GM19438 (cell line): ENCODE data around the gene ARID1B.

Source experiments
- ATAC-seq: cut with Tn5 transposase; IDR thresholded peaks from one replicate; pipeline ENCODE4 v1.9.1; 2021; ENCODE audit warnings: low read depth; ENCODE audit not compliant: unreplicated experiment

The ARID1B gene

DNA sequence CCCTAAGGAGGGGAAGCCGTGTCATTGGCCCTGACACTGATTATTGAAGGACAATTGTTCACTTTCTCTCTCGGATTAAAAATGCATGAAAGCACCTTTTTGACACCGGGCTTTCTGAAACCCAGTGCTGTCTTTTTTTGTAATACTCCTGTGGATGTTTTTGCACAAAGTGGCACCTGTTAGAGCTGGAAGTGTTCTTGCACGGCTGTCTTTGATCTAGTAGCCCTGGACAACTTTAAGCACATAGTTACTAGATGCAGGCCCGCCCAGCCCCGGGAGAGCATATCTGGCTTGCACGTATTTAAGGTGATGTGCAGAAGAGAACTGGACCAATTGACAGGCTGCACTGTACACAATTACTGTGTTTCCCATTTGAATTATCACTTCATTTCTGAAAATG is 72.6 kb downstream of the ARID1B start:
- no peak for ATAC-seq

DNA sequence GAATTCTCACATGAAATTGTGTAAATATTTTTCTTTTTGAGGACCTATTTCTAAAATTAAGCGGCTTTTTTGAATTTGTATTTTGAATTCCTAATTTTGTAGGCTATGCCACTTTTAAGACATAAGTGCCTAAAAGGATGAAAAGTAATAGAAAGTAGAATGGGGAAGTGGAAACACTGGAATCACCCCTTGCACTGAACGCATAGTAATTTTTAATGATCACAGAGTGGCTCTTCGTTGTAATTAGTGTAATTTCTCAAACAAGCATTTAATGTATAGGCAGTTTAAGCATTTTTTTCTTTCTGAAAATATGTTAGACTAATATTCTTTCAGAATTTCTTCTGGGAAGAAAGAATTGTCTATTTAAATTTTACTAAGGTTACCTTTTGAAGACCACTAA is 73.2 kb downstream of the ARID1B start:
- ATAC-seq: no peak

DNA sequence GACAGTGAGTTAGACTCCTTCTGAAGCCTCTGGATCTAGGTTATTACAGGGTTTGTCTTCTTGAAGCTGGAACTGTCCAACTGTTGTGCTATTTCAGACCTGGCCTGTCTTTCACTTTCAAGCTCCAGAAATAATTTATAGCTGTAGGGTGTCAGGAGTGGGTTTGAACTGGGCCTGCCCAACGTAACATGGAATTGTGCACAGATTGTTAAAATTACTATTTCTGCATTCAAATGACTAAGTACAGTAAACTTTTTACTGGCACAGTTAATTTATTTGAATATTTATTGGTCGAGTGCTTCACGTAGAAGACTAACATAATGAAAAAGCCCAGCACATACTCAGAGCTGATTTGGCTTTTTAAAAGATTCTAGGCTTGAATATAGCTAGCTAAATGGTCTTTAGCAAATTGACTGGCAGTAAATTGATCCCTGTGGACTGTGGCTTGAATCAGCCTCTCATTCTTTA is 74.3 kb downstream of the ARID1B start:
- ATAC-seq: no peak

DNA sequence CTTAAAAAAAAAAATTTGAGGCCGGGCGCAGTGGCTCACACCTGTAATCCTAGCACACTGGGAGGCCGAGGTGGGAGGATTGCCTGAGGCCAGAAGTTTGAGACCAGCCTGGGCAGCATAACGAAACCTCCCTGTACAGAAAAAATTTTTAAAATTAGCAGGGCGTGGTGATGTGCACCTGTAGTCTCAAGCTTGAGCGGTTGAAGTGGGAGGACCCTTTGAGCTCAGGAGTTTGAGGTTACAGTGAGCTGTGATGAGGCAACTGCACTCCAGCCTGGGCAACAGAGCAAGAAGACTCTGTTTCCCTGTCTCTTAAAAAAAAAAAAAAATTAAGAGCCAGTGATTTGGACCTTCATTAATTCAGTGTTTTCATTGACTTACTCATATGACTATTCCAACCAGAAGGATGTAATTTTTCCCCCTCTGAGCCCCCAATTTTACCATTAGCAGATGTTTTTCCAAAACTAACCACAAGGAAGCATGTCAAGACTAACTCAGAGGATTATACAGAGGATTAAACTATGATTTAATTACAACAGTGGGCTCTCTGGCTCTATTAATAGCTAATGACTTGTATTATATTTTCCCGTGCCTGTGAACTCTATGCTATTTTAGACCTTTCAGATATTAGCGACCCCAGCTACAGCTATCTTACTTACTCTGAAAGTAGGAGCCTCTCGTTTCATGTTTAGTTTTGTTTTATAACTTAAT is 75.1 kb downstream of the ARID1B start:
- peak; percentile 47 for ATAC-seq

DNA sequence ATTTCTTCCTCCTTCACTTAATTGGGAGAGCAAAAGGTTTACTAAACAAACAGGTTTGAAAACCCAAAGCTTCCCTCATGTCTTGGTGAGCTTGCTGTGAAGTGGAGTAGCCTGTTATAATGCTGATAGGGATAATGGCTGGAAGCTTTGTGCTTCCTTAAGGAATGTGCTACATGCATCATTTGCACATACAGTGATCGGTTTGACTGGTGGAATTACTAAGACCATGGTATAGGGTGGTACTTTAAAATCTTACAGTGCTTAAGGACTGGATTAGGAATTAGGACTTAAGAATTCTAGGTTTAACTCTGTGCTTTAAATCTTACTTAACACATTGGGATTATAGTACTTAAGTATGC is 75.7 kb downstream of the ARID1B start:
- no peak for ATAC-seq

DNA sequence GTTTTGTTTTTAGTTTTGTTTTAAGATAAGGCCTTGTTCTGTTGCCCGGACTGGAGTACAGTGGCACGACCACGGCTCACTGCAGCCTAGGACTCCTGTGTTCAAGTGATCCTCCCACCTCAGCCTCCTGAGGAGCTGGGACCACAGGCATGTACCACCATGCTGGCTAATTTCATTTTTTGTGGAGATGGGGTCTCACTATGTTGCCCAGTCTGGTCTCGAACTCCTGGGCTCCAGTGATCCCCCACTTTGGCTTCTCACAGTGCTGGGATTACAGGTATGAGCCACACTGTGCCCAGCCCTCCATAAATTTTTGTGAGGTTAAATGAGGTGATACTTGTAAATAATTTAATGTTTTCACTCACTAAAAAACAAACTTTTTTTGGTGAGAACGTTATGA is 76.6 kb downstream of the ARID1B start:
- ATAC-seq: no peak

DNA sequence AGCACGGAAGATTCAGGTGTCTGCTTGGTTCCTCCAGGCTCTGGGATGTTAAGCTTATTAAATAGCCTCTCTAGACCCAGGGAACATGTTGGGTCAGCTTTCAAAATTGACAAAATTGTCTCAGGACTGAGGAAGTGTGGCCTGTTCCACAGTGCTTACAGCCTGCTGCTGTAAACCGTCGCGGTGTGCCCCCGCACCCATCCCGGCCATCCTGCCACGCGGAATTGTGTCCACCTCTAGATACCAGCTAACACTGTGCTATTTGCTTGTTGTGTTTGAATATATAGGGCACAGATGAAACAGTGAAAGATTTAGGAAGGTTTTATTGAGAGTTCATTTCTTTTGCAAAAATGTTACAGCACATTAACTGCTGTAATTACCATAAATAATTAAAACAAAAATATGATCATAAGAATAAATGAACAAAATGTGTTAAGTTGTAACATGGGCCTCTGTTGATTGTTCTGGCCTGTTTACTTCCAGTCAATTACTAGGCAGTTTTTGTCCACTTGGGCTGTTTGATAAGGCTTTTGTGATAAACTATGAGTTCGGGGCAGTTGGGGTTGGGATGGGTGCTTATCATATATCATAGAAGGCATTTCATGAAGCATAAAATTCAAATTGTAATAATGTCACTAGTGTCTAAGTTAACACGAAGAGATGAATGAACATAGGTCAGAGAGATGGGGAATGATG is 77.4 kb downstream of the ARID1B start:
- no peak for ATAC-seq

DNA sequence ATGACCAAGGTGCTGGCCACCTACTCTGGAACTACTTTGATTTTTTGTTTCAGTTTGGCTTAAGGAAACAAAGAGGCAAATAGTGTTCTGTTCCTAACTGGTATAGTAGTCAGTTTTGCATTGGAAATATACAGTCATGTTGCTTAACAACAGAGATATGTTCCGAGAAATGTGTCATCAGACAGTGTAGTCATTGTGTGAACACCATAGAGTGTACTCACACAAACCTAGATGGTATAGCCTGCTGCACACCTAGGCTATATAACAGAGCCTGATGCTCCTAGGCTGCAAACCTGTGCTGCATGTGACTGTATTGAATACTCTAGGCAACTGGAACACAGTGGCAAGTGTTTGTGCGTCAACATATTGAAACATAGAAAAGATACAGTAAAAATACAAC is 80.4 kb downstream of the ARID1B start:
- no peak for ATAC-seq

DNA sequence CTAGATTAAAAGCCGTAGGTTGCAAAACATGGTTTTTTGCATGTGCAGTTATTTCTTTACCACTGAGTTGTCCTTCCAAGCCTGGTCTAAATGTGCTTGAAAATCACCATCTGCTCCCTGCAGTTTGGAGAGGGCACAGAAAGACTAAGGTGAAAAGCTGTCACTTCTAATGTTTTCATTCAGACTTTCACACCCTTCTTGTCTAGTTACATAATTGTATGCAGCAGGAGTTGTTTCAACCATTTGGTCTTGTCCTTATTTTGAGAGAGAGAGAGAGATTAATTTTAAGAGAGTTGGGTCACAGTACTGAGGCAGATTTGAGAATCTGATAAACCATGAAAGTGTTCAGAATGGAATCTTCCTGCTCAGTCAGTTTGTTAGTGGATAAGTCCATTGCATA is 82.5 kb downstream of the ARID1B start:
- no peak for ATAC-seq

DNA sequence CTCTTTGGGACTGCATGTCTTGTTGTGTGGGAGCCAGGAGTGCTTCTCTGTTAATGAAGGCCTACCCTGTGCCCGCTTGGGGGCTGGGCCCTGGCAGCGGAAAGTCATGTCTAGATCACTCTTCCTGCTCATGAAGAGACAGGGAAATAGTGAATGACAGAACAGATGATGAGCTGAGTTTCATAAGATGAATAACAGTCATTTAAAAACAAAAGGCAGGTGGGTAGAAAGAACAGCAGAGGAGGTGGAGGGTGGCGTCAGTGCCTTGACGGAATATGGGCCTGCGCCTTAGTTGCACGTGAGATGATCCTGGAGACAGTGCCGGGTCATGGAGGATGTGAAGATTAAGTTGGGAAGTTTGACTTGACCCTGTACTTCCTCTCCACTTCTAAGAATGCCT is 85.5 kb downstream of the ARID1B start:
- ATAC-seq: no peak

DNA sequence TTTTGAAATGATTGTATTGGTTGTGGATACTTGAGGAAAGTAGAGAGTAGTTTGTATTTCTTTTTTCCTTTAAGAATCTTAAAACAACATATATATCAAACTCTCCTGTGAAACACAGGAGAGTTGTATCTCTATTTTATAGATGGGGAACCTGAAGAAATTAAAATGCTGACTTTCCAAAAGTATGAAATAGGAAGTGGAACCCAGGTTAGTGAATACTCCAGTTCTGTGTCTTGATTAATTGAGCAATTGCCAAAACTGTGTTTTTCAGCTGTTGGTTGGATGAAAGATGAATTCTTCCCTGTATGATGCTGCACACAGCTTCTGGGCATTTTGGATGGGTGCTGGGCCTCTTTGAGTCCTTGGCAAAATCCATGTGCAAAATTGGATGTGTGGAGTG is 86.3 kb downstream of the ARID1B start:
- no peak for ATAC-seq

DNA sequence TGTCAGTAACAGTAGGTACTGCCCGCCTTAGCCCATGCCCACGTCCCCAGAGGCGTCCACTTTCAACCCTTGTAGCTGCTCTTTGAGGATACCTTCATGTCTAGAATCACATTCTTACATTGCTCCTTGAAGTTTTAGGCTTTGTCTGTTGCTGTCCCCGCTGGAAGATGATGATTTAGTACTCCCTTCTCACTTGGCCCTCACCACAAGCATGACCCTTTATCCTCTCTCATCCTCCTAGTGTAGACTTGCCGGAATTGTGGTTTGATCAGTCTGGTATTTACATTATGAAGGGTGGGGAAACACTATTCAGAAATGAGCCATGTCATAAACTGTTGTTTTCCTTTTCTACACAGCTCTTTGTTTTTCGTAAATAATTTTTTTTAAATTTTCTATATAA is 87.4 kb downstream of the ARID1B start:
- no peak for ATAC-seq

DNA sequence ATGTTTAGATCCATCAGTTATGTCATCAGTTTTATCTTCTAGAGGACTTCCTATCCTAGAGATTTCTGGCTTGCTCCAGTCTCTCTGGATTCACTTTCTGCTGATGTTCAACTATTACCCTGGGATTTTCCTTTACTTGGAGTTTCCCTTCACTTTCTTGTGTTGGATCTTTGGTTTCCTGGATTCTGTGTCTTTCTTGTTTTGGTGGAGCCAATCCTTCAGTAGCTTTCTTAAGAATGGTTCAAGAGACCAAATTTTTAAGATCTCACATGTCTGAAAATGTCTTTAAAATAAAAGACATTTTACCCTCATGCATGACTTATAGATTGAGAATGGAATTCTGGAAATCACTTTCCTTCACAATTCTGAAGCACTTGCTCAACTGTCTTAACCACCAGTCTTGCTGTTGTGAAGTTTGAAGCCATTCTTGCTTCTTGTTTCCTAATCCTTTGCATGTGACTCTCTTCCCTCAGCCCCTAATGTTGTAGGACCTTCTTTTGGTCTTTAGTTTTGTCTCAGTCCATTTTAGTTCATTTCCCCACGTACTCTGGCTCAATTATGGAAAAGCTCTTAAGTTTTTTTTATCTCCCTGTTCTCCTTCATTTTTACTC is 87.9 kb downstream of the ARID1B start:
- ATAC-seq: no peak

DNA sequence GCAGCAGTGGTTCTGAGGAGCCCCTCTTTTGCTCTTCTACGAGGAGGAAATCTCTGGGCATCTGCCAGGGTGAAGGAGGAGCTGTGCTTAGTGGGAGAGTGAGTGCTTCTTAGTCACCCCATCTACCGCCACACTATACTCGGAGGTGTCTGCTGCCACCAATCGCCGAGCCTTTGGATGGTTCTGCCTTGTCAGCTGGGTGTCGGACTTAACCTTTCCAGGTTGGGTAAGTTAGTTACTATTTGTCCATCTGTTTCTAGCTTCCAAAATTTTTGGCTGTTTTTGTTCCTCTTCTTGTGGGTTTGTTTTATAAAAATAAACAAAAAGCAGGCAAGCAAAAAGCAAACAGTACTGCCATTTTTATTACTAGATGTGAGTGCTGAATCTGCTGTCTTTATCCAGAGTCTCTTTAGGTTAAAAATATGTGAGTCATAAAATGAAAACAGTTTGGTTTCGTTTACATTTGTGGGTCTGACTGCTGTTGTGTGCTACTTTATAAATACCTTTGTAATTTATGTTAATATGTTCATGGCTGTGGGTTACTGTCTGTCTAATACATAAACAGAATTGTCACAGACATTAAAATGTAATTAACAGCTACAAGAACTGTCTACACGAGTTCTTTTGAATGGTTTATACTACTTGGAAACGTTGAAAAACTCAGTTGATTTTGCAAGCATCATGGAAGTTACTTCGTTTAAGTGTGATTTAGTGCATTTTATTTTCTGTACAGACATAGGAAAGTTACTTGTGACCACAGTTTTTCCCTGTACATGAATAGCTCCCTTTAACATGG is 89.2 kb downstream of the ARID1B start:
- peak; percentile 60 for ATAC-seq

DNA sequence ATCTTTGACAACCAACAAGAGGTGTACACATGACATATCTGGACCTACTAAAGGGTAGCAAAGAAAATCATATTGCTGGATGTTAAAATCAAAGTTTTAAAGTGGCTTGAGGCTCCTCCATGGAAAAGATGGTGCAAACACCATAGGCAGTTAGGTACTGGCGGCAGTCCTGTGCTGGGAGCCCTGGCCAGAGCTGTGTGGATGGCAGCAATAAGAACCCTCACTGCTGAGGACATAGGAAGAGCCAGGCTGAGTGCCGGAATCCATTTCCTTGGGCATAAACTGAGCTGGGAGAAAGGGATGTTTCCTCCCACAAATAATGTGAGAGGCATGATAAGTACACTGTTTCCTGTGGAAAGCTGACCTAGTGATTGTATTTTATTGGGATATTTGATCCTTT is 89.9 kb downstream of the ARID1B start:
- no peak for ATAC-seq

DNA sequence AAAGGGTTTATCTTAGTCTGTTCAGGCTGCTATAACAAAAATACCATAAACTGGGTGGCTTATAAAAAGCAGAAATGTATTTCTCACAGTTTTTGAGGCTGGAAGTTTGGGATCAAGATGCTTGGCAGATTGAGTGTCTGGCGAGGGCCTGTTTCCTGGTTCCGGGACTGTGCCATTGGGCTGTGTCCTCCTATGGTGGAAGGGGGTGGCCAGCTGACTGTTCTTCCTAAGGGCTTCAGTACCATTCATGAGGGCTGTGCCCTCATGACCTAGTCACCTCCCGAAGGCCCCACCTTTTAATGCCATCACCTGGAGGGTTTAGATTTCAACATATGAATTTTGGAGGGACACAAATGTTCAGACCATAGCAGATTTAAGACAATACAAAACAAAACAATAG is 91.2 kb downstream of the ARID1B start:
- no peak for ATAC-seq

DNA sequence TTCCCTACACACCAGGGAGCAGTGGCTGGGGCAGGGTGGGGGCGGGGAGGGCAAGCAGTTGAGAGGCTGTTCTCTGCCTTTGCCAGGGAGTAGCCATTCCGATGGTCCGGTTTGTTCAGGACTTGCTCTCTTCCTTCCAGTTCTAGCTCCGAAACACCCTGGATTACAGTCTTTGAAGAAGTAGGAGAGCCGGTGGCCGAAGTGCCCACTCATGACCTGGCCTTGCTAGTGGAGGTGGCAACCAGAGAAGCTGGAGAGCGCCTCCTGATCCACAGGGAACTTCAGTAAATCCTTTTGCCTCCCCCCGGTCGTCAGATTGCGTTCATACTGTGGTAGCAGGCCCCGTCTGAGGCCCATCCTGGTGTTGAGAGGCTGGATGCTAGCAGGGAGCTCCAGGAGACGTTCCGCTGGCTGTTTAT is 92.8 kb downstream of the ARID1B start:
- ATAC-seq: no peak

DNA sequence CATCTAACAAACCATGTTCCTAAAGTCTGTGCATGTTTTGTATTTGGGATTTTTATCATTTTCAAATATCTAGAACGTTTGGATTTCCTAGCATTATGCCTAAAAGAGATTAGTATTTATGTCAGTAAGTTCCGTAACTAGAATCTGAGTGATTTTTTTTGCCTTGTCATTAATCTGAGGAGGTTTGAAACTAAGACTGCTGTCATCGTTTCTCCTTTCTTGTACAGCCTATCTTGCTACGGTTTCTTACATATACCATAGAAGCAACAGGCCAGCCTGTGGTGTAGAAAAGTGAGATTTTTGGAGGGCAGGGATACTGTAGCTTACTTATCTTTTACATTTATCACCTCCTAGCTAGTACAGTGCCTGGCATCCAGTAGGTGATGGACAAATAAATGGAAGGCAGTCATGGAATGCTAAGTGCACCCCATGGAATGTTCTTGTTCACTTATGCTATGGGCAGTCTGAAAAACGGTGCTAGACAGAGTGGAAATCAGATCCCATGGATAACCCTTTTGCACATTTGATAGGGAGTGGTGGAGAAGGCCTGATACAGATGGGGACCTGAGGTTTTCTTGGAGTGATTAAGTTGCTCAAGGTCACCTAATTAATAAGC is 93.9 kb downstream of the ARID1B start:
- ATAC-seq: no peak

DNA sequence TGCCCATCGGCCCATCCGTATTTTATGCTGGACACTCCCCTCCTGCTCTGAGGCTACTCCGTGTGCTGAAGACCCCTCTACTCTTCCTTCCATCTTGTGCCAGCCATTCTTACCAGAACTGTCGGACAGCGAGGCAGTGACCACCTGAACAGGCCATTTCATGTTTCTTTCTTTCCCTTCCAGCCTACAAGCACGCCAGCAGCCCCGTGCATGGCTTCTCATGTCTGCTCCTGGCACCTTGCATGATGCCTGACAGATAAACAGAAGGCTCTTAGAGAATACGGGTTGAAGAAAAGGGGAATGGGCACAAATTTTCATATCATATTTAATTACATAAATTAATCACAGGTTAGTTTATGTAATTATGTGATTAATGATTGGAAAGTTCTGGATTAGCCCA is 95.7 kb downstream of the ARID1B start:
- no peak for ATAC-seq

DNA sequence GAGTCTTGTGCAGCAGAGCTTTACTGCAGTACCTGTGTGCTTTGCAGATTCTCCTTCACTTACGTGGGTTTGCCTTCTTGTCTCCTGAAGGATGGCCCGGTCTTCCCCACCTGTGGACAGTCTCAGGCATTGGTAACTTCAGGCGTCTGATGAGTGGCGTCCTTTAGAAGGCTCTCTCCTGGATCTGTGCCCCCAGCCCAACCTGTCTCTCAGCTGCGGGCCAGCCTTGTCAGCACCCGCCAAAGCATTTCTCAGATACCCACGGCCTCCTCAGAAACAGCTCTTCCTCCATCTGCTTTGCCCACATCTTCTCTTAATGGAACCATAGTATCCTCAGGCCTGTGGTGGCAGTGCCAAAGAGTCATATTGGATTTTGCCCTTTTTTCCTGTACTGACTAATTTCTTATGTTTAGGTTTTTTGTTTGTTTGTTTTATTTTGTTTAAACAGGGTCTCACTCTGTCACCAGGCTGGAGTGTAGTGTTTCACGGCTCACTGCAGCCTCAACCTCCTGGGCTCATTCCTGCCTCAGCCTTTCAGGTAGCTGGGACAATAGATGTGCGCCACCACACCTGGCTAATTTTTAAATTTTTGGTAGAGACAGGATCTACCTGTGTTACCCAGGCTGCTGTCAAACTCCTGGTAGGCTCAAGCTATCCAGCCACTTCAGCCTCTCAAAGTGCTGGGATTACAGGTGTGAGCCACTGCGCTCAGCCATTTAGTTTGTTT is 96.6 kb downstream of the ARID1B start:
- no peak for ATAC-seq
